Embryonic facial prominence (tissue), 1 donor: ENCODE data around the gene ASPSCR1.

Experiments used
- DNase-seq: peaks from one replicate; pipeline ENCODE4 v3.0.0-alpha.2; 2016; ENCODE audit errors: extremely low spot score

The ASPSCR1 gene

GRCh38 chr17:81999587-81999975 is 22.2 kb downstream of the ASPSCR1 start:
- no peak for DNase-seq

GRCh38 chr17:81999976-82000802 is 22.8 kb downstream of the ASPSCR1 start:
- DNase-seq = no peak

- DNase-seq = no peak
Observed at GRCh38 chr17:82000803-82001570, 23.6 kb downstream of the ASPSCR1 start.

GRCh38 chr17:82001571-82002056 is 24.2 kb downstream of the ASPSCR1 start:
- no peak for DNase-seq

- no peak for DNase-seq
Observed at GRCh38 chr17:82003411-82004381, 26.3 kb downstream of the ASPSCR1 start.

GRCh38 chr17:82004517-82005455 is 27.4 kb downstream of the ASPSCR1 start:
- DNase-seq = no peak

- DNase-seq = no peak
Observed at GRCh38 chr17:82005701-82006348, 28.4 kb downstream of the ASPSCR1 start.

GRCh38 chr17:82006468-82007227 is 29.2 kb downstream of the ASPSCR1 start:
- no peak for DNase-seq

GRCh38 chr17:82007228-82007494 is 29.7 kb downstream of the ASPSCR1 start:
- DNase-seq = no peak

- DNase-seq = no peak
Observed at GRCh38 chr17:82007495-82008257, 30.2 kb downstream of the ASPSCR1 start.

GRCh38 chr17:82008258-82008940 is 31.0 kb downstream of the ASPSCR1 start:
- no peak for DNase-seq

- no peak for DNase-seq
Observed at GRCh38 chr17:82008941-82009405, 31.5 kb downstream of the ASPSCR1 start.

- DNase-seq = no peak
Observed at GRCh38 chr17:82009413-82009812, 32.0 kb downstream of the ASPSCR1 start.

- DNase-seq = no peak
Observed at GRCh38 chr17:82010575-82011525, 33.4 kb downstream of the ASPSCR1 start.

- no peak for DNase-seq
Observed at GRCh38 chr17:82011617-82012187, 34.3 kb downstream of the ASPSCR1 start.

GRCh38 chr17:82012261-82012639 is 34.8 kb downstream of the ASPSCR1 start:
- DNase-seq = no peak
